Kidney capillary endothelial cell (primary cell): ENCODE data around the gene MLH1.

Source experiments
- DNase-seq: peaks from one replicate; pipeline ENCODE4 v3.0.0-alpha.2; 2018; ENCODE audit warnings: low spot score

MLH1 gene

GRCh38 chr3:36981006-36981405 is 12.3 kb upstream of the MLH1 start:
- no peak for DNase-seq

DNA sequence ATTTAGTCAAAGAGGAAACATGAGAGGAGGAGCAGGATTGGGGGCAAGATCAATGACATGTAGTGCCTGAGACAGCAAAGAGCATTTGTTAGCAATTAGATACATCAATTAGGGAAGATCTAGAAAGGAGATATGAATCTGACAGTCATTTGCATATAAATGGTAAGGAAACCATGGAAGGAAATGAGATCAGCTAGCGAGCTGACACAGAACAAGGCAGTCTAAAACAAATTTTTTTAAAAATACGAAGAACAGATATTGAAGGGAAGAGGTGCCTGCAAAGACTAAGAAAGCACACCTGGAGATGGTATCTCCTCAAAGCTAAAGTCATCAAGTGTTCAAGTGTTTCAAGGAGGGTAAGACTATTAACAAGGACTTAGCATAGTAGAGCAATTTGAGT is 5.0 kb upstream of the MLH1 start:
- no peak for DNase-seq

- no peak for DNase-seq
Observed at GRCh38 chr3:36989005-36989404, 4.3 kb upstream of the MLH1 start.

GRCh38 chr3:36989568-36989967 is 3.8 kb upstream of the MLH1 start:
- DNase-seq: no peak

DNA sequence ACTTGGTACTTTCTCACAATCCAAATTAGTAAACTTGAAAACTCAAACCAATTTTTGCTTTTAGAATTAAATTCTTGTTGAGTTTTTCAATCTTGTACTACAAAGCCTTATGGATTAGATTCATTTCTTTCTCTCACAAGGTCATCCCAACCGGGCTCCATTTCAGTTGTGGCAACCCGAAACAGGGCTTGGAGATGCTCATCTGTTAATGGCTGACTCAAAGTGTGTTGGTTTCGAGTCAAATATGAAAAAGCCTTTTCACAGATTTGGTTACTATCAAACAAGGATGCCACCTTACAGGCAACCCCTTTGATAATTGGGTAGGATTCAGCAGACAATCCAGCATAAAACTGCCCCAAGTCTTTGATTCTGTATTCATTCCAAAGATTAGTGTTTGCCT is 2.2 kb upstream of the MLH1 start:
- no peak for DNase-seq

DNA sequence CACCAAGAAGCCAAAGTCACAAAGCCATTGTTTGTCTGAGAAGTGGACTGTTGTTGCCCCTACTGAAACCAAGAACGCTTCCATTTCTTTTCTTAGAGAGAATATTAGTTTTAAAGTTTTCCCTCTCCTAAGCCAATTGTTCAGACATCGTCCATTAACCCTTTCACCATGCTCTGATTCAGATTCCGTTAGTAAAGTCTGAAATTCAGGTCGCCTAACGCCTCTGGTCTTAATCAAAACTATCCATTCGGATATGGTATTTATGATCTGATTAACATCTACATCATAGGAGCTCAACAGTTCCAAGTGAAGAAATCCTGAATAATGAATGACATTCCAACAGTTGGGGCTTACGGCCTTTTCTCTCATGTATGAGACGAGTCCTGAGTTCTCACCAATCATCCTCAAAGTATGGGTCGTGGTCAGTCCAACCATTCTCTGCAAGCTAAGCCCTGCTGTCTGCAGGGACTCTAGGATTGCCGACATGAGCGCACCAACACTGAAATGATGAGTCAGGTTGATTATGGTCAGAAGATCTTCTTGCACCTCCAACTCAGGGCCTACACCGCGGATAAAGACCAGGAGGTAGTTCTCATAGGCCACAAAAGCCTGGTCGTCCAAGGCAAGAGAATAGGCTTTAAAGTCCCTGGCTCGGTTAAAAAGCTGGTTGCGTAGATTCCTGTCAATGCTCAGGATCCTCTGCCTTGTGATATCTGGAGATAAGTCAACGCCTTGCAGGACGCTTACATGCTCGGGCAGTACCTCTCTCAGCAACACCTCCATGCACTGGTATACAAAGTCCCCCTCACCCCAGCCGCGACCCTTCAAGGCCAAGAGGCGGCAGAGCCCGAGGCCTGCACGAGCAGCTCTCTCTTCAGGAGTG is 1.2 kb upstream of the MLH1 start:
- peak; percentile 31 for DNase-seq

- no peak for DNase-seq
Observed at GRCh38 chr3:36992806-36993325, 452 bp upstream of the MLH1 start, which contains the start of gene EPM2AIP1. TSS of gene EPM2AIP1 (minus strand) at chr3:36993131. CDS start at chr3:36993077, 54 bp downstream.

DNA sequence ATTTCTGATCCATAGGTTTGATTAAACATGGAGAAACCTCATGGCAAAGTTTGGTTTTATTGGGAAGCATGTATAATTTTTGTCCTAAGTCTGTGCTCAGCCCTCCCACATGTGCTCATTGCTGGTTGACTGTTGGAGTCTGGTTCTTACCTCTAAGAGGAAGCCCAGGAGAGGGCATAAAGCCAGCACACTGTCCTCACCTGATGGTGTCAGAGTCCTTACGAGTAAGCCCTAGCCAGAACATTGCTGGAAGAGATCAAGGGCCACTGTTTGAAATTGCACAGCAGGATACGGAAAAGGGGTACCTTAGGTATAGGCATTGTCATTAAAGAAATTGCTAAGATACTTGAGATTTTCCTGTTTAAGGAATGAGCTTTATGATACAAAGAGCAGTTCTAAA is 21.3 kb downstream of the MLH1 start:
- DNase-seq: no peak

DNA sequence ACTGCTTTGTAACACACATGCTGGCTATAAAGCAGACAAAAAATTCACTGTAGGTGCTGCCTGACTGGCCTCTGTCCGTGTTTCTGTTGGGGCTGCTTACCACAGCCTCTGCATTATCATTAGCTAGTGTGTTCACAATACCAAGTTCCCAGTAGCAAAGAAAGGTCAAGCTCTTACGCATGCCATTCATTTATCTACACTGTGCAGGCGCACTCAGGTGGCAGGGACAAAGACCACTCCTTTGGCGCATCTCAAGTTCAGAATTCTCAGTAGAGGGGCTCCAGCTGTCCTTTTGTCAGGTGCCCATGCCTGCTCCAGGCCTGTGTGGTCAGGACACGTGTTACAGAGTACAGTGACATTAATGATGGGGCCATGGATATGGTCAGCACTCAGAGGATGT is 22.3 kb downstream of the MLH1 start:
- no peak for DNase-seq

DNA sequence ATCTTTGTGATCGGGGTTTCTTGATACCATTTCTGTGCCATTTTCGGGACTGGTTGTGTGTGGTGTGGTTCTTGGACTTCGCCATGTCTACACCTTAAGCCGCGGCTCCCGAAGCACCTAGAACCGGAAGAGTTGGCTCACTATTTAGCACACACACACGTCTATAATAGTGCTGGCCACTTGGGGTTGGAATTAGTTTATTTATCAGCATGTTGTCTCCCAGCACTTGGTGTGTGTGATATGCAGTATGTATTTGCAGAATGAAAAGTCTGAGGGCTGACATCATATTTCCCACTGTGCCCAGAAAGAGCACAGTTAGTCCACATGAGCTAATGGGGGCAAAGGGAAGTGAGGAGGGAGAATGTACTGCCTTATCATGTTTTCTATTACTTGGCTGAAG is 23.6 kb downstream of the MLH1 start:
- no peak for DNase-seq

DNA sequence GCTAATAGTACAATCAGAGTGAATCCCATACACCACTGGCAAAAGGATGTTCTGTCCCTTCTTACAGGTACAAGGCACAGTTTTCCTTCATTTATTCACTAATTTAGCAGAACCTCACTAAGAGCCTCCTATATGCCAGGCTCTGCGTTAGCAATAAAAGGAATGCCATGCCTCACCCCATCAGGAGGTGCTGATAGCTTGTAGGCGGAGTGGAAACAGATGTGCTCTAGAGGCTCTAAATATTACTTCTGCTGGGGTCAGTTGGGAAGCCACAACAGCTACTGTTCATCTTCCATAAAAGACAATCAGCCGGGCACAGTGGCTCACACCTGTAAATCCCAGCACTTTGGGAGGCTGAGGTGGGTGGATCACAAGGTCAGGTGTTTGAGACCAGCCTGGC is 24.4 kb downstream of the MLH1 start:
- DNase-seq: no peak

DNA sequence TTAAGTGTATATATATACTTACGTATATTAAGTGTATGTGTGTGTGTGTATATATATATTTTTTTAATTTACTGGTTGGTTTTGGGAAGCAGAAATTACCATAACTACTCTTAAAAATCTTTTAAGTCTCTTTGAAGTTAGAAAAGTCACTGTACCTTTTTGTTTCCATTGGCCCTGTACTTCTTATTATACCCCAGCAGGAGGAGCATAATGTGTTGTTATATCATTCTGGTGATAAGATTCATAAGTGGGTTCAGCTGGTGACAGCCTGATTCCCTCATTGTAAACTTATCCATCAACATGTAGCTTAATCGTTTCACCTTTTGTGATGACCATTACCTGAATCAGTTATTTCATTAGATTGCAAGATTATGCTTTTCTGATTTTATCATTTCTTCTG is 30.8 kb downstream of the MLH1 start:
- peak; percentile 20 for DNase-seq

DNA sequence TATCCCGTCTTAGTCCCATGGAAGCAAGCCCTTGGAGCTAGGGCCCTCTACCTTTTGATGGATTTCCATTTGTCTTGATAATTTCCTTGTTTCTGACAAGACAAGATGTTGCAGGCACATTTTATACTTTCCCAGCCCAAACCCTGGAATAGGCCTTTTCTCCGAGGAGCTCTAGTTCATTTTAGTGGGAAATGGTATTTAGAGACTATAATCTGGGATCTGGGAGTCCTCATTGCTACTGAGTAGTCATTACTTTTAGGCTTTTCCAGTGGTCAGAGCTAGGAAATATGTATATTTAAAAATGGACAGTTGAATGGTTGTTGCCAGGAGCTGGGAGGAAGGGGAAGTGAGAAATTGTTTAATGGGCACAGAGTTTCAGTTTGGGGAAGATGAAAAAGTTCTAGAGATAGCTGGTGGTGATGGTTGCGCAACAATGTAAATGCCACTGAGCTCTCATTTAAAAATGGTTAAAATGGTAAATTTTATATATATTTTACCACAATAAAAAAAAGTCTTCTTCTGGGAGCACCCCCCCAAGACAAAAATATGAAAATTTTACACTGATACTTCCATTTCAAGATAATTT is 31.6 kb downstream of the MLH1 start:
- DNase-seq: no peak

- no peak for DNase-seq
Observed at GRCh38 chr3:37025561-37026335, 32.4 kb downstream of the MLH1 start.

DNA sequence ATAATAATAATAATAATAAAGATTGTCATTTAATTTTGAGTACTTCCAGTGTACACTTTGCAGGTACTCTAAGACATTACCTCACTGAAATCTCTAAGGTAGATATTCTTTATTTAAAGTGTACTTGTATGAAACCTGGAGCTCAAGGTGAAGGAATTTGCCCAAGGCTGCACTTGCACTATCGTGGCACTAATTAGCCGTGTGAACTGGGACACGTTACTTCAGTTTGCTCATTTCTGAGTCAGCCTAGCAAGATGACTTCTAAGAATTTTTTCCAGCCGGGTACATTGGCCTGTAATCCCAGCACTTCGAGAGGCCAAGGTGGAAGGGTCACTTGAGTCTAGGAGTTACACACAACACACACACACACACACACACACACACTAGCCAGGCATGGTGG is 33.5 kb downstream of the MLH1 start:
- DNase-seq: no peak

DNA sequence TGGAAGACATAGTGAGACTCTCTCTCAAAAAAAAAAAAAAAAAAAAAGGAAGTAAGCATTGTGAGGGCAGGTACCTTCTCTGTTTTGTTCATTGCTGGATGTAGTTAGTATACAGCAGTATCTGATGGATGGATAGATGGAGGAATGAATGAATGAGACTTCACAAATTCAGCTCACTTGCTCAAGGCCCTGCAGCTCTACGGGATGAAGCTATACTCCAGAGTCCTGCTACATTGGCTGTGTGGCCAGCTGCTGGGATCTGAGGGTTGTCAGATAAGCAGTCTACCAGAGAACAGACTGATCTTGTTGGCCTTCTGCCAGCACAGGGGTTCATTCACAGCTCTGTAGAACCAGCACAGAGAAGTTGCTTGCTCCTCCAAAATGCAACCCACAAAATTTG is 35.0 kb downstream of the MLH1 start:
- DNase-seq: no peak

DNA sequence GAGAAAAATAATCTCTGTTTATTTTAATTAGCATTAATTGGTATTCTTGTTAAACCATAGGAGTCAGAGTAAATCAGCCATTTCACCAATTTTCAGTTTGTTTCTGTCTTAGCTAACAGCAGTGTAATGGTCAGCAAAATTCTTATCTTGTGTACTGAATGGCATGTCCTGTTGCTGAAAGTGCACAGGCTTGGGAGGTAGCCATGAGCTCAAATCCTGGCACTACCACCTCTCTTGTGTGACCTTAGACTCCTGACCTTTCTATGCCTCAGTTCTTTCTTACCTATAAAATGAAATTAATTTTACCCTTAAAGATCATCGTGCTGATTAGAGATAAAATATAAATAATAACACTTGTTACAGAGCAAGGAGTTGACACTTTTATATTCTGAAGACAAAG is 35.8 kb downstream of the MLH1 start:
- DNase-seq: no peak

DNA sequence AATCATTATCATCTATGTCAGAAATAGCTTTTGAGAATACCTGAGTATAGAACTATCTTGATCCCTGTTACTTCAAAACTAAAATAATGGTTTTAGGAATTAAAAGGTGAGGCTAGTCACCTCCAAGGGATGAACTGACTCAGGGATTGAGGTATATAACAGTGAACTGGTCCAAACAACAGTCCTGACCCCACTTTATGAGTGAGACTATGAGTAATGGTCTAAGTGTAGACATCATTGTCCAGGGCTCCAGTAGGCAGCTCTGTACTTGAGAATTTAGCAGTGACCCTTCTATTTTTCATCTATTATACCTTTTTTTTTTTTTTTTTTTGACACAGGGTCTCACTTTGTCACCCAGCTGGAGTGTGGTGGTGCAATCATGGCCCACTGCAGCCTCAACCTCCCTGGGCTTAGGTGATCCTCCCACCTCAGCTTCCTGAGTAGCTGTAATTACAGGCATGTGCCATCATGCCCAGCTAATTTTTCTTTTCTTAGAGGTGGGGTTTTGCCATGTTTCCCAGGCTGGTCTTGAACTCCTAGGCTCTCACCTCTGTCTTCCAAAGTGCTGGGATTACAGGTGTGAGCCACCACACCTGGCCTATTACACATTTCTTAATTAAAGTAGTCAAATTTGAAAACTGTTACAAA is 36.3 kb downstream of the MLH1 start:
- no peak for DNase-seq

GRCh38 chr3:37030588-37030987 is 37.3 kb downstream of the MLH1 start:
- DNase-seq: no peak

DNA sequence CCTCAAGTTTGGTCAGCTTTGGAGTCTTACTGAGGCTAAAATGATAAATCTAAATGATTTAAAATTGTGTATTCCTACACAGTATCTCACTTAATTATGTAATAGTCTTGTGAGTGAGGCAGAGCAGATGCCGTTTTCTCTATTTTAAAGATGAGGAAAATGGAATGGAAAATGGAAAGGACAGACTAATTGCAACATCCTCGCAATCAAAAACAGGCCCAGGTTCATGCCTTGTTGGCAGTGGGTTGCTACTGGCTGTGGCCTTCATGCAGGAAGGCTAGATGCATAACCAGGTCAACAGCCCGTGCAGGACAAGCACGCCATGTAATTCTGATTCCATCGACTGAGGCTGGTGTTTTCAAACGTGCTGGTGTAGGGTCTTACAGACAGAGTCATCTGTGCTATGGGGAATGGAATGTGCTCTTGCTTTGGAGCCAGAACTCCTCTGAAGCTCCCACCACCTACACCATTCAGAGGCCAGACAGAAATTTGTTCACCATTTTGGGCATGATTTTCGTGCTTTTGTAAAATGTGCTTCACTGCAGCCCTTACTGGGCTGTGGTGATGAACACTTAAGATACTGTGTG is 37.9 kb downstream of the MLH1 start:
- no peak for DNase-seq

DNA sequence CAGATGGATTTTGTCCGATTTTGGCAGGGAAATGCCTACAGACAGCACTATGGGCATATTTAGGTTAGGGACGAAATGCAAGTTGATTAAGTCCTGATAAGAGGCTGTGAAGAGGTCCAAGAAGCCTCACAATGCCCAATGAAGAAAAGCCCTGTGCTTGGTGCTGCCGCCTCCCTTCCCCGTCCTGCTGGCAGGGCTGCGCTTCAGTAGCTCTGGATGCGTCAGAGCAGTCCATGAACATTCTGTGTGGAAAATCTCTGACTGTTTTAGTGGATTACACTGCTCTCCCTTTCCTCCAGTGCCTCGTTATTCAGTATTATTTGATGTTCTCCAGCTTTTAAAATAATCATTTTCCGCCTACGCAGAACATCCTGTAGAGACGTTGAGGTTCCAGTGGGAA is 39.6 kb downstream of the MLH1 start:
- no peak for DNase-seq

DNA sequence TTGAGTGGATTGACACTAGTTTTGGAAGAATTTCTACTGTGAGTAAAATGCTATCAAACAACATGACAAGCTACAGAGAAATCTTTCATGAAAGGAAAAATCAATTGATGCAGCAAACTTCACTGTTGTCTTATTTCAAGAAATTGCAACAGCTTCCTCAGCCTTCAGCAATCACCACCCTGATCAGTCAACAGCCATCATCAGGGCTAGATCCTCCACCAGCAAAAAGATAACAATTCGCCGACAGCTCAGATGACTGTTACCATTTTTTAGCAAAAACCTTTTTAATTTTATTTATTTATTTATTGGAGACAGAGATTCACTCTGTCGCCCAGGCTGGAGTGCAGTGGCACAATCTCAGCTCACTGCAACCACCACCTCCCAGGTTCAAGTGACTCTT is 44.0 kb downstream of the MLH1 start:
- no peak for DNase-seq
